CD14-positive monocyte (primary cell): ENCODE measurements around the gene UBE2O. TPM values are rescaled to one million over a fixed set of nuclear protein-coding genes. Genes with fewer than 3 reads are reported as not detected.

Experiments used
- DNase-seq, 3 donors: peaks; one replicate each; pipeline ENCODE4 v3.0.0-alpha.2; 2011 to 2022
- H2AFZ ChIP-seq: 2 replicates; pipeline ENCODE4 v1.6.0; 2012; ENCODE audit warnings: mild to moderate bottlenecking, low read depth, low read length, inconsistent platforms; ENCODE audit not compliant: insufficient read depth, poor library complexity, severe bottlenecking
- H3K27ac ChIP-seq, 2 donors: 1 replicate in 1 of 2; 2 replicates in 1 of 2; pipeline ENCODE4 v1.5.1; 2012 to 2013; ENCODE audit warnings: low read length in 2 of 2, control low read depth in 1 of 2, inconsistent platforms in 1 of 2, low read depth in 1 of 2, mild to moderate bottlenecking in 1 of 2
- H3K27me3 ChIP-seq, 2 donors: one replicate each; pipeline versions ENCODE4 v1.6.0 to v1.6.1; 2011 to 2013; ENCODE audit warnings: low read length in 2 of 2; ENCODE audit not compliant: control insufficient read depth in 2 of 2, insufficient read depth in 2 of 2
- H3K36me3 ChIP-seq, 2 donors: replicated peaks in 1 of 2; 1 replicate in 1 of 2; 2 replicates in 1 of 2; pipeline versions ENCODE4 v1.5.1 to v1.6.1; 2012 to 2013; ENCODE audit warnings: low read length in 2 of 2, control low read depth in 1 of 2, inconsistent platforms in 1 of 2, mild to moderate bottlenecking in 1 of 2; ENCODE audit not compliant: insufficient read depth in 2 of 2, control insufficient read depth in 1 of 2
- H3K4me1 ChIP-seq, 2 donors: 1 replicate in 1 of 2; 2 replicates in 1 of 2; pipeline versions ENCODE4 v1.5.1 to v1.6.1; 2012 to 2013; ENCODE audit warnings: low read length in 2 of 2, control low read depth in 1 of 2, inconsistent platforms in 1 of 2, mild to moderate bottlenecking in 1 of 2, moderate library complexity in 1 of 2; ENCODE audit not compliant: insufficient read depth in 2 of 2, control insufficient read depth in 1 of 2
- H3K4me2 ChIP-seq: replicated peaks from 2 replicates; pipeline ENCODE3; 2012; ENCODE audit warnings: low read length, moderate library complexity, mild to moderate bottlenecking; ENCODE audit not compliant: poor library complexity, severe bottlenecking; ENCODE audit errors: extremely low read depth
- H3K4me3 ChIP-seq, 3 experiments: fragments of 200-600 bp in 1 of 3; sonication (generic) in 1 of 3; replicated peaks in 1 of 3; 1 replicate in 2 of 3; 2 replicates in 1 of 3; pipeline ENCODE4 v1.5.1; 2011 to 2013; ENCODE audit warnings: low read length in 3 of 3, mild to moderate bottlenecking in 3 of 3, control low read depth in 2 of 3, low read depth in 2 of 3, inconsistent platforms in 1 of 3, moderate library complexity in 1 of 3
- H3K79me2 ChIP-seq: 2 replicates; pipeline ENCODE4 v1.6.0; 2012; ENCODE audit warnings: mild to moderate bottlenecking, control low read depth, inconsistent platforms, low read length, moderate library complexity; ENCODE audit not compliant: insufficient read depth
- H3K9ac ChIP-seq: 2 replicates; pipeline ENCODE4 v1.6.0; 2017; ENCODE audit warnings: low read length, mild to moderate bottlenecking; ENCODE audit not compliant: insufficient read depth, poor library complexity, severe bottlenecking
- H3K9me3 ChIP-seq, 2 donors: replicated peaks in 1 of 2; 1 replicate in 1 of 2; 2 replicates in 1 of 2; pipeline versions ENCODE4 v1.5.1 to v1.6.1; 2012 to 2013; ENCODE audit warnings: low read length in 2 of 2, control low read depth in 1 of 2; ENCODE audit not compliant: control insufficient read depth in 1 of 2, insufficient read depth in 1 of 2
- H4K20me1 ChIP-seq: 2 replicates; pipeline ENCODE4 v1.6.0; 2012; ENCODE audit warnings: mild to moderate bottlenecking, low read length, control low read depth, moderate library complexity; ENCODE audit not compliant: insufficient read depth
- H3K27ac Mint-ChIP-seq, 7 donors: one replicate each; pipeline ENCODE4 v1.8.0; 2020; ENCODE audit warnings: mild to moderate bottlenecking in 7 of 7, mixed read lengths in 7 of 7, moderate library complexity in 6 of 7, inconsistent platforms in 2 of 7
- H3K27me3 Mint-ChIP-seq, 3 donors: one replicate each; pipeline ENCODE4 v1.8.0; 2021 to 2022; ENCODE audit warnings: low read depth in 3 of 3, mild to moderate bottlenecking in 3 of 3, mixed read lengths in 3 of 3, moderate library complexity in 3 of 3, inconsistent platforms in 1 of 3
- H3K36me3 Mint-ChIP-seq, 2 donors: one replicate each; pipeline ENCODE4 v1.8.0; 2020; ENCODE audit warnings: mixed read lengths in 2 of 2, inconsistent platforms in 1 of 2, mild to moderate bottlenecking in 1 of 2
- H3K4me1 Mint-ChIP-seq: one replicate; pipeline ENCODE4 v1.8.0; 2020; ENCODE audit warnings: mild to moderate bottlenecking, mixed read lengths
- H3K4me3 Mint-ChIP-seq, 2 donors: one replicate each; pipeline ENCODE4 v1.8.0; 2020; ENCODE audit warnings: mild to moderate bottlenecking in 2 of 2, mixed read lengths in 2 of 2, moderate library complexity in 1 of 2
- H3K9me3 Mint-ChIP-seq, 7 donors: one replicate each; pipeline ENCODE4 v1.8.0; 2020 to 2022; ENCODE audit warnings: mixed read lengths in 7 of 7, mild to moderate bottlenecking in 6 of 7, moderate library complexity in 6 of 7, inconsistent platforms in 2 of 7
- CTCF ChIP-seq: fragments of 200-600 bp; IDR thresholded peaks from one replicate; pipeline ENCODE4 v1.8.0; 2022; ENCODE audit warnings: antibody characterized with exemption, mild to moderate bottlenecking
- WGBS: methylation state at CpG from one replicate; pipeline ENCODE4 v1.1.5; 2013; ENCODE audit warnings: missing lambda C conversion rate; ENCODE audit not compliant: insufficient coverage; 5-methylcytosine and 5-hydroxymethylcytosine counted together
- intact Hi-C, 2 donors: fragments of 100-400 bp; cut with micrococcal nuclease; formaldehyde crosslinking; loops; one replicate each; pipeline versions ENCODE4 v1.15.0 to v1.15.1; 2023
- polyA plus RNA-seq, 3 donors: library from polyadenylated mRNA; depleted of rRNA in 1 of 3; unstranded in 2 of 3; stranded (reverse) in 1 of 3; fragments of 300-500 nt in 2 of 3; fragments of >200 nt in 1 of 3; fragmentation: Illumina TruSeq in 2 of 3; gene quantifications; 1 replicate in 2 of 3; 2 replicates in 1 of 3; pipeline ENCODE4 v1.2.3, GENCODE V29; 2012 to 2021

The UBE2O gene
- polyA plus RNA-seq, 3 donors, result 1.3 to 15.1 (median 4.5) TPM

- 94% methylated on average over 2 of the region's 2 CpGs for WGBS
- H2AFZ ChIP-seq, result no peak overlapping the region
- Mint-ChIP-seq H3K27ac (peak overlapping the region in 3 of 7 donors; percentile 74 to 95 (median 94)), H3K4me1 (peaks cover 85% of the 10 kb centered on the region), H3K9me3 (no peaks in the 10 kb centered on the region), H3K27me3 (peaks cover 0 to 2% (median 0%) of the 10 kb centered on the region in 3 donors), H3K36me3 (peaks cover 40 to 49% of the 10 kb centered on the region in 2 donors), H3K4me3 (no peak overlapping the region)
- H3K9me3 ChIP-seq, result no peaks in the 10 kb centered on the region
- H3K9ac ChIP-seq, result no peak overlapping the region
- peaks cover 83 to 90% of the 10 kb centered on the region in 2 donors for H3K4me1 ChIP-seq
- no peak overlapping the region for H3K4me2 ChIP-seq
- H3K27ac ChIP-seq, result peak overlapping the region in 1 of 2 donors; percentile 38
- no peak for DNase-seq
- no peaks in the 10 kb centered on the region for H4K20me1 ChIP-seq
- intact Hi-C loops, result no loop called here
- peaks cover 17 to 29% of the 10 kb centered on the region in 2 donors for H3K36me3 ChIP-seq
- no peak for TF ChIP-seq CTCF
- H3K79me2 ChIP-seq, result peaks cover 74% of the 10 kb centered on the region
- H3K27me3 ChIP-seq, result no peaks in the 10 kb centered on the region
- no peak overlapping the region for H3K4me3 ChIP-seq
These were observed 44.7 kb upstream of the UBE2O start for GRCh38 chr17:76497699-76497978.

GRCh38 chr17:76496464-76496863 lies 43.5 kb upstream of the UBE2O start:
- Histone ChIP-seq H2AFZ (no peak overlapping the region), H3K79me2 (peaks cover 76% of the 10 kb centered on the region), H3K4me3 (no peak overlapping the region), H3K27me3 (no peaks in the 10 kb centered on the region), H4K20me1 (no peaks in the 10 kb centered on the region), H3K36me3 (peaks cover 17 to 29% of the 10 kb centered on the region in 2 donors), H3K9me3 (no peaks in the 10 kb centered on the region), H3K9ac (no peak overlapping the region), H3K27ac (peak overlapping the region; percentile 0 to 99), H3K4me1 (peaks cover 83 to 90% of the 10 kb centered on the region in 2 donors), H3K4me2 (no peak overlapping the region)
- 92% methylated on average over 2 of the region's 6 CpGs for WGBS
- no peak for TF ChIP-seq CTCF
- peaks cover 40 to 49% of the 10 kb centered on the region in 2 donors for H3K36me3 Mint-ChIP-seq
- DNase-seq, result no peak
- peaks cover 0 to 2% (median 0%) of the 10 kb centered on the region in 3 donors for H3K27me3 Mint-ChIP-seq
- intact Hi-C loops, result no loop called here
- H3K4me3 Mint-ChIP-seq, result no peak overlapping the region
- H3K27ac Mint-ChIP-seq, result peak overlapping the region in 5 of 7 donors; percentile 25 to 100 (median 45)
- no peaks in the 10 kb centered on the region for H3K9me3 Mint-ChIP-seq
- H3K4me1 Mint-ChIP-seq, result peaks cover 84% of the 10 kb centered on the region
